Measurements from ENCODE around the gene RPS26.
"Not testable (repeated sequence)": the region's sequence is repeated elsewhere in the genome, so short reads cannot be mapped to it uniquely, and the experiment has no call there.

The RPS26 gene

GRCh38 chr12:56041552-56042429, at the start of gene RPS26:
TSS of gene RPS26 (plus strand) at chr12:56041918. CDS start at chr12:56042167, 249 bp downstream.
- peak; percentile 100 for DNase-seq (ENCODE audit: low read depth)

- DNase-seq (ENCODE audit: low read depth): no peak
Observed at GRCh38 chr12:55993230-55993853, 48.4 kb upstream of the RPS26 start.

GRCh38 chr12:55995366-55995765, 46.4 kb upstream of the RPS26 start:
- DNase-seq (ENCODE audit: low read depth): no peak

- peak; percentile 56 for DNase-seq (ENCODE audit: low read depth)
Observed at GRCh38 chr12:55996201-55996714, 45.5 kb upstream of the RPS26 start.

- DNase-seq (ENCODE audit: low read depth): peak; percentile 99
Observed at GRCh38 chr12:55996715-55997534, 44.8 kb upstream of the RPS26 start, which contains the start of gene SUOX. TSS of gene SUOX (plus strand) at chr12:55997276. CDS start at chr12:56002222, 4,946 bp downstream.

GRCh38 chr12:55997535-55997859, 44.2 kb upstream of the RPS26 start:
- DNase-seq (ENCODE audit: low read depth): no peak

GRCh38 chr12:55999522-55999921, 42.2 kb upstream of the RPS26 start:
- DNase-seq (ENCODE audit: low read depth): not testable (repeated sequence)

- DNase-seq (ENCODE audit: low read depth): not testable (repeated sequence)
Observed at GRCh38 chr12:55999999-56000540, 41.6 kb upstream of the RPS26 start.

- no peak for DNase-seq (ENCODE audit: low read depth)
Observed at GRCh38 chr12:56001487-56002100, 40.1 kb upstream of the RPS26 start.

- DNase-seq (ENCODE audit: low read depth): peak; percentile 16
Observed at GRCh38 chr12:56003376-56003775, 38.3 kb upstream of the RPS26 start.

- no peak for DNase-seq (ENCODE audit: low read depth)
Observed at GRCh38 chr12:56004211-56004610, 37.5 kb upstream of the RPS26 start.

GRCh38 chr12:56007564-56008559, 33.9 kb upstream of the RPS26 start:
- DNase-seq (ENCODE audit: low read depth): peak; percentile 7

- DNase-seq (ENCODE audit: low read depth): no peak
Observed at GRCh38 chr12:56010111-56010570, 31.6 kb upstream of the RPS26 start.

GRCh38 chr12:56011509-56012090, 30.1 kb upstream of the RPS26 start:
- peak; percentile 49 for DNase-seq (ENCODE audit: low read depth)

GRCh38 chr12:56013482-56013881, 28.2 kb upstream of the RPS26 start:
- DNase-seq (ENCODE audit: low read depth): no peak

- DNase-seq (ENCODE audit: low read depth): no peak
Observed at GRCh38 chr12:56014205-56014604, 27.5 kb upstream of the RPS26 start.

- DNase-seq (ENCODE audit: low read depth): no peak
Observed at GRCh38 chr12:56017181-56017580, 24.5 kb upstream of the RPS26 start.

- DNase-seq (ENCODE audit: low read depth): no peak
Observed at GRCh38 chr12:56018356-56018755, 23.4 kb upstream of the RPS26 start.

- DNase-seq (ENCODE audit: low read depth): peak; percentile 28
Observed at GRCh38 chr12:56020423-56021184, 21.1 kb upstream of the RPS26 start, which contains the start of gene IKZF4. TSS of gene IKZF4 (plus strand) at chr12:56021043. CDS start at chr12:56021494, 451 bp downstream.

All from iris pigment epithelial cell (primary cell).